Peyer's patch (tissue), 4 donors: ENCODE results near the gene ACOX1. TPM values are rescaled to one million over a fixed set of nuclear protein-coding genes. Genes with fewer than 3 reads are reported as not detected.
"Not testable (repeated sequence)": the region's sequence is repeated elsewhere in the genome, so short reads cannot be mapped to it uniquely, and the experiment has no call there.

Experiments used
- DNase-seq, 3 donors: peaks; one replicate each; pipeline ENCODE4 v3.0.0-alpha.2; 2017 to 2019
- H3K27ac ChIP-seq, 4 donors: fragments of 200-600 bp; sonication (generic); one replicate each; pipeline ENCODE4 v1.5.1; 2016 to 2019
- H3K27me3 ChIP-seq, 2 donors: fragments of 200-600 bp; sonication (generic); one replicate each; pipeline ENCODE4 v1.5.1; 2019
- H3K36me3 ChIP-seq, 3 donors: fragments of 200-600 bp; sonication (generic); one replicate each; pipeline ENCODE4 v1.5.1; 2016 to 2019
- H3K4me1 ChIP-seq, 4 donors: fragments of 200-600 bp; sonication (generic); one replicate each; pipeline ENCODE4 v1.5.1; 2016 to 2019
- H3K4me3 ChIP-seq, 4 donors: fragments of 200-600 bp; sonication (generic); 1 replicate in 3 of 4; 2 replicates in 1 of 4; pipeline ENCODE4 v1.5.1; 2016 to 2019; ENCODE audit warnings: mild to moderate bottlenecking in 1 of 4
- H3K9me3 ChIP-seq, 4 donors: fragments of 200-600 bp; sonication (generic); one replicate each; pipeline ENCODE4 v1.5.1; 2016 to 2019; ENCODE audit warnings: mild to moderate bottlenecking in 1 of 4
- POLR2A ChIP-seq, 2 donors: fragments of 450-650 bp; IDR thresholded peaks; one replicate each; pipeline ENCODE4 v1.5.1; 2017; ENCODE audit warnings: antibody characterized with exemption in 2 of 2, mild to moderate bottlenecking in 2 of 2, moderate library complexity in 2 of 2
- total RNA-seq, 4 donors: library from RNA; depleted of rRNA; stranded (reverse); fragments of >200 nt; gene quantifications; one replicate each; pipeline ENCODE4 v1.1.0, GENCODE V29; 2016
- TF ChIP-seq, protein P1 (sequence below), 6 experiments: fragments of 450-650 bp in 4 of 6; fragments of 200-600 bp in 2 of 6; sonication (generic) in 1 of 6; IDR thresholded peaks; one replicate each; pipeline ENCODE4 v1.5.1; 2017 to 2019; ENCODE audit warnings: antibody characterized with exemption in 6 of 6, mild to moderate bottlenecking in 3 of 6, moderate library complexity in 1 of 6

ACOX1 gene
- total RNA-seq, 4 donors from 2014 or later: 26.4 to 268 (median 193) TPM

DNA sequence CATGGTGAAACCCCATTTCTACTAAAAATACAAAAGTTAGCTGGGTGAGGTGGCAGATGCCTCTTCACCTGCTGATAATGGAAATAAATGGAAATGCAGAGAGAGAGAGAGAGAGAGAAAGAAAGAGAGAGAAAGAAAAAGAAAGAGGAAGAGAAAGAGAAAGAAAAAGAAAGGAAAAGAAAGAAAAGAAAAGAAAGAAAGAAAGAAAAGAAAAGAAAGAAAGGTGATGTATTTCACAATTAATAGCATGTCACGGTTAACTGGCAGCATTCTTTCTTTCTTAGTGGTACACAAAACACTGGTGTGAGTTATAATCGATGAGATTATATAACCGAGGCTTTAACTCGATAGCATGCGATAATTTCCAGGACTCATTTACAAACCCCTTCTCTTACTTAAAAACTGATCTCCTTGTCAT is 3.2 kb downstream of the ACOX1 start:
- no peaks in the 10 kb centered on the region for H3K9me3 ChIP-seq
- no peak for DNase-seq
- no peak for TF ChIP-seq POLR2A (IDR thresholded peaks at IDR 0.05)
- TF ChIP-seq, protein P1, sequence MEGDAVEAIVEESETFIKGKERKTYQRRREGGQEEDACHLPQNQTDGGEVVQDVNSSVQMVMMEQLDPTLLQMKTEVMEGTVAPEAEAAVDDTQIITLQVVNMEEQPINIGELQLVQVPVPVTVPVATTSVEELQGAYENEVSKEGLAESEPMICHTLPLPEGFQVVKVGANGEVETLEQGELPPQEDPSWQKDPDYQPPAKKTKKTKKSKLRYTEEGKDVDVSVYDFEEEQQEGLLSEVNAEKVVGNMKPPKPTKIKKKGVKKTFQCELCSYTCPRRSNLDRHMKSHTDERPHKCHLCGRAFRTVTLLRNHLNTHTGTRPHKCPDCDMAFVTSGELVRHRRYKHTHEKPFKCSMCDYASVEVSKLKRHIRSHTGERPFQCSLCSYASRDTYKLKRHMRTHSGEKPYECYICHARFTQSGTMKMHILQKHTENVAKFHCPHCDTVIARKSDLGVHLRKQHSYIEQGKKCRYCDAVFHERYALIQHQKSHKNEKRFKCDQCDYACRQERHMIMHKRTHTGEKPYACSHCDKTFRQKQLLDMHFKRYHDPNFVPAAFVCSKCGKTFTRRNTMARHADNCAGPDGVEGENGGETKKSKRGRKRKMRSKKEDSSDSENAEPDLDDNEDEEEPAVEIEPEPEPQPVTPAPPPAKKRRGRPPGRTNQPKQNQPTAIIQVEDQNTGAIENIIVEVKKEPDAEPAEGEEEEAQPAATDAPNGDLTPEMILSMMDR (IDR thresholded peaks at IDR 0.05): no peak
- peaks cover 0 to 28% (median 0%) of the 10 kb centered on the region in 3 donors for H3K36me3 ChIP-seq
- no peaks in the 10 kb centered on the region for H3K27me3 ChIP-seq
- H3K4me1 ChIP-seq: peaks cover 0 to 46% (median 4%) of the 10 kb centered on the region in 4 donors
- H3K4me3 ChIP-seq: peak overlapping the region in 2 of 4 donors; percentile 70 to 96
- peak overlapping the region in 3 of 4 donors; percentile 40 to 75 (median 65) for H3K27ac ChIP-seq

GRCh38 chr17:75975187-75975586 is 3.8 kb downstream of the ACOX1 start:
- Histone ChIP-seq H3K4me1 (peaks cover 0 to 41% (median 4%) of the 10 kb centered on the region in 4 donors), H3K27ac (peak overlapping the region in 3 of 4 donors; percentile 40 to 66 (median 65)), H3K4me3 (peak overlapping the region in 2 of 4 donors; percentile 17 to 70), H3K36me3 (peaks cover 0 to 34% (median 0%) of the 10 kb centered on the region in 3 donors)
- DNase-seq, H3K27me3 ChIP-seq, H3K9me3 ChIP-seq: not testable (repeated sequence)

GRCh38 chr17:75970626-75971025 is 8.3 kb downstream of the ACOX1 start:
- Histone ChIP-seq H3K36me3 (peaks cover 0 to 58% (median 0%) of the 10 kb centered on the region in 3 donors), H3K4me1 (peaks cover 0 to 15% (median 0%) of the 10 kb centered on the region in 4 donors), H3K9me3 (no peaks in the 10 kb centered on the region), H3K27ac (no peak overlapping the region), H3K4me3 (no peak overlapping the region), H3K27me3 (no peaks in the 10 kb centered on the region)
- no peak for DNase-seq
- TF ChIP-seq, protein P1 (IDR thresholded peaks at IDR 0.05): no peak

- Histone ChIP-seq H3K4me1 (peaks cover 0 to 9% (median 0%) of the 10 kb centered on the region in 4 donors), H3K4me3 (no peak overlapping the region), H3K27me3 (no peaks in the 10 kb centered on the region), H3K36me3 (peaks cover 0 to 58% (median 0%) of the 10 kb centered on the region in 3 donors), H3K9me3 (no peaks in the 10 kb centered on the region), H3K27ac (no peak overlapping the region)
- TF ChIP-seq, protein P1 (IDR thresholded peaks at IDR 0.05): no peak
- TF ChIP-seq POLR2A (IDR thresholded peaks at IDR 0.05): no peak
- no peak for DNase-seq
Measured at GRCh38 chr17:75970011-75970523, 8.9 kb downstream of the ACOX1 start.

DNA sequence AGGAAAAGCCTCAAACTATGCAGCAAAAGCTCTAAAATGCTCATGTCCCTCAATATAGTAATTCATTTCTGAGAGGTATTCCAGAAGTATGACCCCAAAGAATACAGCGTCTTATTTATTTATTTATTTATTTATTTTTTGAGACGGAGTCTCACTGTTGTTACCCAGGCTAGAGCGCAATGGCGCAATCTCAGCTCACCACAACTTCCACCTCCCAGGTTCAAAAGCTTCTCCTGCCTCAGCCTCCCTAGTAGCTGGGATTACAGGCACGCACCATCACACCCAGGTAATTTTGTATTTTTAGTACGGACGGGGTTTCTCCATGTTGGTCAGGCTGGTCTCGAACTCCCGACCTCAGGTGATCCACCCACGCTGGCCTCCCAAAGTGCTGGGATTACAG is 9.9 kb downstream of the ACOX1 start:
- H3K27ac ChIP-seq, H3K27me3 ChIP-seq, H3K9me3 ChIP-seq, H3K4me1 ChIP-seq, DNase-seq, H3K4me3 ChIP-seq: not testable (repeated sequence)
- peaks cover 0 to 58% (median 0%) of the 10 kb centered on the region in 3 donors for H3K36me3 ChIP-seq

DNA sequence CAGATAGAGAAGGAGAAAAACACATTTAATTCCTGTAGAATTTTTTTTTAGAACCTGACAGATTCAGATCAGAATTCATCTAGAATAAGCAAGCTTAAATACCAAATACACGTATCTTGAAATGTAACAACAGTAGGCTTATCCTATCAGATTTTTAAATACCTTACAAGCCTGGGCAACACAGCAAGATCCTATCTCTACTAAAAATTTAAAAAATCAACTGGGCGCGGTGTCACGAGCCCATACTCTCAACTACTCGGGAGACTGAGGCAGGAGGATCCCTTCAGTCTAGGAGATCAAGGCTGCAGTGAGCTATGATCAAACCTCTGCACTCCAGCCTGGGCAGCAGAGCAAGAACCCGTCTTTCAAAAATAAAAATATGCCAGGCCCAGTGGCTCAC is 13.5 kb downstream of the ACOX1 start:
- no peak overlapping the region for H3K27ac ChIP-seq
- H3K9me3 ChIP-seq: no peaks in the 10 kb centered on the region
- H3K36me3 ChIP-seq: peaks cover 0 to 27% (median 0%) of the 10 kb centered on the region in 3 donors
- H3K4me3 ChIP-seq: no peak overlapping the region
- H3K27me3 ChIP-seq: no peaks in the 10 kb centered on the region
- DNase-seq: no peak
- TF ChIP-seq, protein P1 (IDR thresholded peaks at IDR 0.05): no peak
- no peak for TF ChIP-seq POLR2A (IDR thresholded peaks at IDR 0.05)
- no peaks in the 10 kb centered on the region for H3K4me1 ChIP-seq
